Psoas muscle (tissue), 8 donors: Measurements from ENCODE around the gene ERICH6. TPM values are rescaled to one million over a fixed set of nuclear protein-coding genes. Genes with fewer than 3 reads are reported as not detected.

Experiments used
- ATAC-seq, 4 donors: fragments of 200-7000 bp; cut with Tn5 transposase; one replicate each; pipeline ENCODE4 v1.9.1; 2020; ENCODE audit warnings: moderate library complexity in 3 of 4, mild to moderate bottlenecking in 2 of 4
- DNase-seq, 2 donors: peaks; one replicate each; pipeline ENCODE4 v3.0.0-alpha.2; 2020
- H3K27ac ChIP-seq: fragments of 200-600 bp; one replicate; pipeline ENCODE4 v1.8.0; 2022
- H3K27me3 ChIP-seq, 3 donors: fragments of 200-600 bp in 1 of 3; one replicate each; pipeline versions ENCODE4 v1.6.1 to v1.8.0; 2013 to 2022; ENCODE audit warnings: low read length in 2 of 3, mild to moderate bottlenecking in 2 of 3, moderate library complexity in 1 of 3; ENCODE audit not compliant: insufficient read depth in 3 of 3
- H3K36me3 ChIP-seq, 2 donors: fragments of 200-600 bp in 1 of 2; one replicate each; pipeline versions ENCODE4 v1.6.1 to v1.8.0; 2013 to 2022; ENCODE audit warnings: low read depth in 1 of 2, mild to moderate bottlenecking in 1 of 2, moderate library complexity in 1 of 2; ENCODE audit not compliant: insufficient read depth in 1 of 2
- H3K4me1 ChIP-seq: fragments of 200-600 bp; one replicate; pipeline ENCODE4 v1.8.0; 2022
- H3K4me3 ChIP-seq: fragments of 200-600 bp; one replicate; pipeline ENCODE4 v1.8.0; 2022; ENCODE audit warnings: mild to moderate bottlenecking
- H3K9me3 ChIP-seq: fragments of 200-600 bp; one replicate; pipeline ENCODE4 v1.8.0; 2022
- CTCF ChIP-seq: fragments of 200-600 bp; IDR thresholded peaks from one replicate; pipeline ENCODE4 v1.8.0; 2022; ENCODE audit warnings: antibody characterized with exemption
- WGBS, 3 donors: extraction: QIAGEN DNeasy Blood & Tissue Kit; methylation state at CpG; one replicate each; pipeline versions ENCODE4 v1.1.6 to v1.1.7; 2013; 5-methylcytosine and 5-hydroxymethylcytosine counted together
- intact Hi-C, 2 donors: fragments of 100-400 bp; cut with DNase I; formaldehyde crosslinking; loops; one replicate each; pipeline versions ENCODE4 v1.11.0 to v1.14.2; 2022
- polyA plus RNA-seq, 3 donors: library from polyadenylated mRNA; stranded (reverse); fragments of 200-250 nt; gene quantifications; one replicate each; pipeline ENCODE4 v1.2.3, GENCODE V29; 2013
- total RNA-seq, 4 donors: library from RNA; stranded (reverse); fragmentation: NEBNext Ultra II Directional in 2 of 4; extraction: Animal tissue kit (Norgen Biotek cat#: 25700) in 2 of 4; gene quantifications; one replicate each; pipeline versions ENCODE4 v1.2.1 to v1.2.4, GENCODE V29; 2021 to 2023
- donor health status: healthy with polysubstance abuse.
- donor health status: DM: no; HTN: no; CAD: no; lungs with moderate emphysema.
- donor health status: Bipolar disorder and iron deficiency.
- donor health status: healthy.
- donor health status: DM: yes; HTN: yes; CAD: no.
- donor health status: DM: no; HTN: no; CAD: no.
- donor health status: DM: no; HTN: no; CAD: no.
- donor health status: DM: yes; HTN: yes; CAD: no.

The ERICH6 gene
- total and polyA plus RNA-seq, 7 donors = not detected

GRCh38 chr3:150744041-150744918 lies 40.6 kb upstream of the ERICH6 start:
- H3K4me1 ChIP-seq = peaks cover 32% of the 10 kb centered on the region
- H3K27me3 ChIP-seq = no peaks in the 10 kb centered on the region
- H3K9me3 ChIP-seq = no peaks in the 10 kb centered on the region
- DNase-seq (no peak), ATAC-seq (no peak)
- intact Hi-C loops = no loop called here
- no peak overlapping the region for H3K4me3 ChIP-seq
- no peak overlapping the region for H3K27ac ChIP-seq
- H3K36me3 ChIP-seq = peaks cover 0 to 21% of the 10 kb centered on the region in 2 donors
- 53 to 72% (median 61%) methylated on average over 8 of the region's 8 CpGs for WGBS, 3 donors
- no peak for TF ChIP-seq CTCF

GRCh38 chr3:150743508-150743907 lies 39.8 kb upstream of the ERICH6 start:
- Histone ChIP-seq H3K4me3 (no peak overlapping the region), H3K27ac (no peak overlapping the region), H3K36me3 (peaks cover 0 to 21% of the 10 kb centered on the region in 2 donors), H3K27me3 (no peaks in the 10 kb centered on the region), H3K9me3 (no peaks in the 10 kb centered on the region), H3K4me1 (peaks cover 31% of the 10 kb centered on the region)
- intact Hi-C loops = no loop called here
- WGBS, 3 donors = 78 to 87% (median 84%) methylated on average over 2 of the region's 2 CpGs
- DNase-seq (no peak), ATAC-seq (no peak)
- no peak for TF ChIP-seq CTCF

GRCh38 chr3:150742679-150743078 lies 39.0 kb upstream of the ERICH6 start:
- H3K27ac ChIP-seq = no peak overlapping the region
- no peak for DNase-seq
- no peak overlapping the region for H3K4me3 ChIP-seq
- no peak for TF ChIP-seq CTCF
- H3K9me3 ChIP-seq = no peaks in the 10 kb centered on the region
- intact Hi-C loops = no loop called here
- no peak for ATAC-seq
- peaks cover 33% of the 10 kb centered on the region for H3K4me1 ChIP-seq
- peaks cover 0 to 21% of the 10 kb centered on the region in 2 donors for H3K36me3 ChIP-seq
- H3K27me3 ChIP-seq = no peaks in the 10 kb centered on the region
- WGBS, 3 donors = 96 to 98% (median 98%) methylated on average over 4 of the region's 4 CpGs

GRCh38 chr3:150742141-150742523 lies 38.4 kb upstream of the ERICH6 start:
- H3K36me3 ChIP-seq = peaks cover 0 to 21% of the 10 kb centered on the region in 2 donors
- no peak overlapping the region for H3K4me3 ChIP-seq
- no peak overlapping the region for H3K27ac ChIP-seq
- ATAC-seq (no peak), DNase-seq (no peak)
- intact Hi-C loops = no loop called here
- no peak for TF ChIP-seq CTCF
- WGBS, 3 donors = 94 to 97% (median 96%) methylated on average over 15 of the region's 15 CpGs
- peaks cover 30% of the 10 kb centered on the region for H3K4me1 ChIP-seq
- no peaks in the 10 kb centered on the region for H3K27me3 ChIP-seq
- no peaks in the 10 kb centered on the region for H3K9me3 ChIP-seq
